ENCODE results near the gene MYO6. TPM values are rescaled to one million over a fixed set of nuclear protein-coding genes. Genes with fewer than 3 reads are reported as not detected.

MYO6 gene
- total and polyA plus RNA-seq, 2 of the 4 experiments (the other 2 are of a cell fraction): 6.1 to 6.8 TPM

- WGBS, 2 experiments (ENCODE audit: extremely low coverage in 2 of 2, insufficient read length in 1 of 2): 90% methylated on average over 2 of the region's 3 CpGs; no CpG with 5 or more reads in 1 of the 2 experiments
- Histone ChIP-seq H3K14ac (replicated peaks; ENCODE audit: low read depth, low read length) (no peak overlapping the region), H3K9me3 (ENCODE audit: control insufficient read depth, insufficient read depth, low read length) (no peaks in the 10 kb centered on the region), H3K79me1 (ENCODE audit: low read depth in 1 of 2, low read length in 2 of 2) (peaks cover 20 to 48% of the 10 kb centered on the region in 2 experiments), H4K5ac (ENCODE audit: low read depth, low read length) (no peak overlapping the region; the same call in 1 of the 2 replicates), H3K18ac (ENCODE audit: low read depth, low read length) (no peak overlapping the region), H3K4me1 (ENCODE audit: control insufficient read depth, insufficient read depth, low read length) (peaks cover 5% of the 10 kb centered on the region), H2BK20ac (ENCODE audit: low read depth, low read length) (peak overlapping the region; percentile 57), H2AFZ (replicated peaks; ENCODE audit: low read length, poor library complexity) (no peak overlapping the region), H2BK5ac (ENCODE audit: low read depth, low read length, poor library complexity, severe bottlenecking) (peak overlapping the region; percentile 24), H2AK9ac (replicated peaks; ENCODE audit: low read depth, low read length, poor library complexity) (no peak overlapping the region), H3K9ac (ENCODE audit: low read depth, low read length) (no peak overlapping the region), H4K91ac (ENCODE audit: insufficient read depth, low read depth, low read length) (peak overlapping the region; percentile 24; the same call in 1 of the 2 replicates), H4K8ac (ENCODE audit: low read depth in 2 of 2, low read length in 2 of 2) (peak overlapping the region in 1 of 2 experiments; percentile 30; a peak in 1 of 4 replicates), H2BK15ac (ENCODE audit: low read depth, low read length) (no peak overlapping the region; the same call in 2 of the 3 replicates), H3K23ac (ENCODE audit: low read depth, low read length) (peak overlapping the region; percentile 76; the same call in 1 of the 2 replicates), H3K9me1 (ENCODE audit: insufficient read depth, low read length) (peaks cover 4% of the 10 kb centered on the region; the same call in 1 of the 2 replicates), H3K56ac (ENCODE audit: extremely low read depth, insufficient read depth, low read length) (no peak overlapping the region), H3K36me3 (ENCODE audit: control insufficient read depth, insufficient read depth, low read length) (no peaks in the 10 kb centered on the region), H3K27me3 (ENCODE audit: control insufficient read depth, insufficient read depth, low read length) (no peaks in the 10 kb centered on the region), H3K4me3 (ENCODE audit: insufficient read depth, low read depth, low read length) (no peak overlapping the region), H2AK5ac (ENCODE audit: low read depth, low read length) (no peak overlapping the region; the same call in 1 of the 2 replicates), H3K27ac (ENCODE audit: insufficient read depth, low read length) (no peak overlapping the region), H2BK120ac (ENCODE audit: low read depth, low read length) (peak overlapping the region; percentile 62), H3K4ac (ENCODE audit: low read depth, low read length) (no peak overlapping the region; the same call in 1 of the 2 replicates), H3K4me2 (ENCODE audit: low read depth, low read length) (peak overlapping the region; percentile 26; the same call in 1 of the 2 replicates), H4K20me1 (ENCODE audit: insufficient read depth, low read length) (no peaks in the 10 kb centered on the region)
- in situ Hi-C loops (cut with MboI; ENCODE audit: low sequenced_read_pairs): no loop called here
- intact Hi-C loops (cut with micrococcal nuclease): loop anchor here (10.0 kb wide), 1 partner anchor 468 kb away; the partner anchor contains the start of gene TMEM30A
- no peak for TF ChIP-seq RAD21 (IDR thresholded peaks at IDR 0.05; ENCODE audit: low read length)
- ATAC-seq (ENCODE audit: low read depth): no peak
- dilution Hi-C loops (cut with HindIII; ENCODE audit: low sequenced_read_pairs, unreplicated experiment): no loop called here
- DNase-seq: peak; percentile 24
- POLR2A ChIA-PET (ENCODE audit: unreplicated experiment): no interaction called here
- CTCF ChIA-PET: interaction anchor here (1.3 kb wide), 1 partner anchor 141 kb away, joined by 4 read pairs; no protein-coding TSS in a partner anchor
- BruUV-seq (replicated peaks): no TSS peak
These were observed 3.3 kb downstream of the MYO6 start for GRCh38 chr6:75752365-75752764.

Data from IMR-90 (cell line).